HG03159 (cell line): ENCODE data around the gene SLC1A1.
A peak's percentile ranks its signal among the peaks of the same experiment; 100 is the strongest.

Experiments used
- ATAC-seq: cut with Tn5 transposase; IDR thresholded peaks from one replicate; pipeline ENCODE4 v1.9.1; 2021; ENCODE audit warnings: mild to moderate bottlenecking, moderate library complexity; ENCODE audit not compliant: unreplicated experiment

SLC1A1 gene

DNA sequence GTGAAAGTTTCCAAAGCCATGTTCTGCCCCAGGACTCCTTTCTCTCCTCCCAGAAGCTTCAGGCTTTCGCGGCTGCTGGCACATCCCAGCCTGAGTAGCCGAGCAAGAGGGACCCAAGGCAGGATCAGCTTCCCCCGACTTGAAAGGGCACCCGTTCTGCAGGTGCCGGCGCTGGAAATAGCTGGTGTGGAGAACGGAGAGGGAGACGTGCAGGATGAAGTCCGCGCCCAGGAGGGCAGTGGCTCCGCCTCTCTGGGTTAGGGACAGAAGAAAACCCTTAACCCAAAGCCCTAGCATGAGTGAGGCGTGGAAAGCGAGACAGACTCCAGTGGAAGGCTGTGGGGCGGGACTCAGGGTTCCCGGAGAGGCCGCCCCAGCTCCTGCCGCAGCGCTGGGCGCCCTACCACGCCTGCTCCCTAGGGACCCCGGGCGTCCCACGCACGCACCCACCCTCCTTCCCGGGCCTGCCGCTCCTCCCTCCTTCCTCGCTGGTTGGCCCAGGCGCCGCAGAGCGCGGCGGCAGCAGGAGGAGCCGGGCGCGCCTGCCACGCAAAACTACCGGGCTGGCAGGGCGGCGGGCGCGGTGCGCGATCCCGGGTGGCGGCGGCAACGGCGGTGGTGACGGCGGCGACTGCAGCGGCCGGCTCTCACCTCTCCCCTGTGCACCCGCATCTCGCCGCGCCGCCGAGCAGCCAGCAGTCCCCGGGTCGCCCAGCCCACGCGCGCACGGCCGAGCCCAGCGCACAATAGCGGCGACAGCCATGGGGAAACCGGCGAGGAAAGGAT is at the start of gene SLC1A1:
TSS of gene SLC1A1 (plus strand) at position 550 of the 786 bp plus-strand sequence. CDS start at position 762, 212 bp downstream.
- ATAC-seq: peak; percentile 47

DNA sequence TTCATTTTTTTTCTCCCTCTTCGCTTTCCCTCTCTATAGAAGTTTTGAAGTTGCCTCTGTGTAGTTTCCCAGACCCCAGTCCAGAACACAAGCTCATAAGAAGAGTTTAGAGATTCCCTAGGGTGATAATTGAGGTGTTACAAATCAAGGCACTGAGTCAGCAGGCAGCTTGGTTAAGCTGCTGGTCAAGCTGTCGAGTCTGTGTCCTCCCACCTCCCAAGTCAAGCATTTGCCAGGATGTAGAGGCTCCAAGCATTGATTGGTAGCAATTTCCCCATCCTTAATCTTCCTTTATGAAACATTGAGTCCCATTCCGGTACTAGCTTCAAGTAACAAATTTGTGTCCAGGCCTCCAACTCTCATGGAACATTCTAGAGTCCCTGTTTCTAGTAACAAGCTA is 47.5 kb upstream of the SLC1A1 start:
- no peak for ATAC-seq

DNA sequence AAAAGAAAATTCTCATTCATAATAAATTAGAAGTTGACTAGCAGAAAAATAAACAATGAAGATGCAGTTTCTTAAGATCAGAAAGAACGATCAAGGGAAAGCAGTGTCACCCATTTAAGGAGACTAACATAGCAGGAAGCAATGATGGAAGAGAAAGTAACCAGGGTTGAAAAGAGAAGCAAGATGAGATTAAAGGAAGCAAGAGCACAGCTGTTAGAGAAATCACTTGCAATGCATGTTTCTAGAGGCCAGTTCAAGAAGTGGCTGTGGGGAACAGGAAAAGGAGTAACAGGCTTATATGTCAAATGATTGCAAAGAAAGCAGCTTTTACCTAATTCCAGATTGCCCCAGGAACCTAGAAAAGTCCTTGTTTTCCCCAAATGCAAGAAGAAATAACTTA is 46.8 kb upstream of the SLC1A1 start:
- no peak for ATAC-seq

GRCh38 chr9:4461437-4461836 is 28.8 kb upstream of the SLC1A1 start:
- ATAC-seq: no peak

- ATAC-seq: no peak
These were observed 26.4 kb upstream of the SLC1A1 start for GRCh38 chr9:4463824-4464223.

- peak; percentile 97 for ATAC-seq
These were observed 25.3 kb upstream of the SLC1A1 start for GRCh38 chr9:4464911-4465513.

- no peak for ATAC-seq
These were observed 24.4 kb upstream of the SLC1A1 start for GRCh38 chr9:4465910-4466309.

GRCh38 chr9:4475301-4475700 is 15.0 kb upstream of the SLC1A1 start:
- no peak for ATAC-seq

GRCh38 chr9:4486176-4486575 is 4.1 kb upstream of the SLC1A1 start:
- ATAC-seq: no peak

DNA sequence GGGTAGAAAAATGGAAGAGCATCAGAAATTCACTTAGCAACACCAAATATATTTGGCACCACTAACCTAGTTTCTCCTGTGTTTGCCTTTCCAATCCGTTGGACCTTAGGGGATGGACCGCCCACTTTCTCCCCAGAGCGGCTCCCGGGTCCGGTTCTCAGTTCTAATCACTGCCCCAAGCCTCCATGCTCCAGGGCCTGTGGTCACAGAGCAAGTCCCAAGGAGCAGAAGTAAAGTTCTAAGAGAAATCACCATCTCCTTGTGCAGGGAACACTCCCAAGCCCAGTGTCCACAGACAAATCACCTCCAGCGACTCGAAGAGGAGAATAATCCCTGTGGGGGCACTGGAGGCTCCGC is 728 bp upstream of the SLC1A1 start:
- peak; percentile 2 for ATAC-seq

DNA sequence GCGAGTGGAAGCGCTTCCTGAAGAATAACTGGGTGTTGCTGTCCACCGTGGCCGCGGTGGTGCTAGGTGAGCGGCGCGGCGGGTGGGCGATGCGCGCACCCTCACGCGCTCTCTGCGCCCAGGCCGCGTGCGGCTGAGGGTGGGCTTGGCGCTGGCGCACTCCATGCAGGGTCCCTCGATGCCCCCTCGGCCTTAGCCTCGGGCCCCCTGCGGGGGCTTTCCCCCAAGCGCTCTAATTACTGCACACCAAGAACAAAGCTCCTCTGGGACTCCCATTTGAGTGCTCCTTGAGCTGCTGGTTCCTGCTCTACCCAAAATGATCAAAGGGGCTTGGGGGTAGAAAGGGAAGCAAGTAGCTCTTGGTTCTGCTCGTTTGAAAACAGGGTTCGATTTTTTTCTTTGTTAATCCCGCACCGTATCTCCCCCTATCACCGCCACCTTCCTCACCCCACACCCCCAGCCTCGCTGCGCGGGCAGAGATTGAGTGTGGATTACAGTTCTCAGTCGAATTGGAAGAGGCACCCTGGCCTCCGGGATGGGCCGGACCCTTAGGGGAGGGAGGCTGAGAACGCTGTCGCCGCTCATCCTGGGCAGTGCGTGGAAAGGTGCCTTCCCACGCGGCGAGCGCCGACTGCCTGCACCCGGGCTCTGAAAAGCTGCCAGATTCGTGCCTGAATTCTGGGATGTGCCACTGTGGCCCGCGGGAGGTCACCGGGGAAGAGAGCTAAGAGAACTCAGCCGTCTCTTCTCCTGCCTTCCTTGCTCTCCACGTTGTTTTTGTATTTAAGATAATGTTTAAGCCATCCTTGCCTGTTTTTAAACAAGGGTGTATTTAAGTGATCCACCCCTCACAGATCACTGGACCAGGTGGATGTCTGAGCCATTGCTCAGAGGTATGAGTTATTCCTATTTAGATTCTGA is 697 bp downstream of the SLC1A1 start:
- peak; percentile 19 for ATAC-seq

DNA sequence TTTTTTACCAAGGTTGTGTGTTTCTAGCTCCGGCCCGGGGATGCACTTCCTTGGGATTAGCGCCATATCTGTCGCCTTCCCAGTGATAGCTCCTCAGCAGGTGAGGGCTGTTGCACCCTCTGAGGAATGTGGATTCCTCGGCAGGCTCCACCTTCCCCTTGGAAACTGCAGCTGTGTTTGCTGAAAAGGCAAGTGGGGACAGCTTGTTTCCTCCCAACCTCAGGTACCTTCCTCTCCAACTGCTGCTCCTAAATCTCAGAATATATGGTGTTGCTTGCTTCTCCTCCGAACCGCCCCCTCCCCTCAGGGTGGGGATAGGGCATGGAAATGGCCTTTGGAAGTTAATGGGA is 1.3 kb downstream of the SLC1A1 start:
- ATAC-seq: no peak

GRCh38 chr9:4494332-4494731 is 4.1 kb downstream of the SLC1A1 start:
- no peak for ATAC-seq

DNA sequence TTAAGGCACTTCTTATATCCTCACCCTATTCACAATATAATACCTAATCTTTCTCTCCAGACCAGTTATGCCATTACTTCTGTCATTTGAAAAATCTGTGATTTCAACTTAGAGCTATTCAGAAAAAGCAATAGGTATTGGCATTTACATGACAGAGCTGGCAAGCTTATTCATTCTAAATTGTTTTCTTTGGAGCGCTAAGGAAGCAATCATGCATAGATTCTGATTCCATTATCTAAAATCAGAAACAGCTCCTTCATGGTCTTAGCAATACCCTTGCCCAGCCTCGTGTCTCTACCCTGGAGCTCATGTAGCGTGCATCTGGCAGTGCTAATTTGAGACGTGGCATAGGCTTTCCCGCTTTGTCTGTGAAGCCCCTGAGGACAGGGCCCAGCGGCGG is 4.5 kb downstream of the SLC1A1 start:
- ATAC-seq: no peak

- no peak for ATAC-seq
These were observed 5.3 kb downstream of the SLC1A1 start for GRCh38 chr9:4495537-4495936.

DNA sequence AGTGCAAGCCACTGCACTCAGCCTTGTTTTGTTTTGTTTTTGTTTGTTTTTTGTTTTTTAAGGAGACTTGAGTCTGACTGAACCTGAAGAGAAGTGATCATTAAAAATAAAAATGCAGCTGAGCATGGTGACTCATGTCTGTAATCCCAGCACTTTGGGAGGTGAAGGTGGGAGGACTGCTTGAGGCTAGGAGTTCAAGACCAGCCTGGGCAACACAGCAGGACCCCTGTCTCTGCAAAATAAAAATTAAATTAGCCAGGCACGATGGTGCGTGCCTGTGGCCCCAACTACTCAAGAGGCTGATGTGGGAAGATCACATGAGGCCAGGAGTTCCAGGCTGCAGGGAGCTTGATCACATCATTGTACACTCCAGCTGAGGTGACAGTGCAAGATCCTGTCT is 6.2 kb downstream of the SLC1A1 start:
- ATAC-seq: no peak

- no peak for ATAC-seq
These were observed 7.1 kb downstream of the SLC1A1 start for GRCh38 chr9:4497395-4497794.

DNA sequence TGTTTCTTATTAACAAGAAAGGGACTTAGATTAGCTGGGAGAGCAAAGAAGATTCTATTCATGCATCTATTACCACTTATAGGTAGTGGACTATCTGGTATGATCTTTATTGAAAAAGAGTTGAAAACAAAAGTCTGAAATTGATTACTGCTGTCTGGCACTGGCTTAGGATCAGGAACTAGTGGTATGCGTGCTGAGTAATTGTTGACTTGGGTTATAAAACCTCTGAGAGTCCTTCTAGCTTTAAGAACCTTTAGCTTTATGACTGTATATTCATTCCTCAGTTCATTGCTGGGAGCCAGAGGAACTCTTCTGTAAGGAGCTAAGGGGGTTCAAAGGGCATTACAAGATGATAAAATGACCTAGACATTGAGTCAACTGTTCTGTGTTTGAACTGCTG is 7.6 kb downstream of the SLC1A1 start:
- ATAC-seq: no peak

DNA sequence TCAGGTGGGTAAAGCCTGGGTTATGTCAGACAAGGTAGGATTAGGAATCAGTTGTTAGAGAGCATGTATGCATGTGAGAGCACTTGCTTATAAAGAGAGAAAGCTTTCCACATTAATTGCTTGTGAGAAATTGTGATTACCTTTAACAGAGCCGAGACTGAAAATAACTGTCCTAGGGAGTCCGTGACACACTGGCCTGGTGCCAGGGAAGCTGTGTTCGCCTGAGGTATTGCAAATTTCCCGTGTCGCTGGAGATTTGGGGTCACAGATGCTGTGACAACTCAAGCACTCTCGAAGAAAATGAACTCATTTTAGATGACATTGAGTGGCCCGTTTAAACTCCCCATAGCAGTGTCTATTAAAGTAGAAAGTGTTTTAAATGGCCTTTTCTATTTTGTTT is 9.6 kb downstream of the SLC1A1 start:
- no peak for ATAC-seq

DNA sequence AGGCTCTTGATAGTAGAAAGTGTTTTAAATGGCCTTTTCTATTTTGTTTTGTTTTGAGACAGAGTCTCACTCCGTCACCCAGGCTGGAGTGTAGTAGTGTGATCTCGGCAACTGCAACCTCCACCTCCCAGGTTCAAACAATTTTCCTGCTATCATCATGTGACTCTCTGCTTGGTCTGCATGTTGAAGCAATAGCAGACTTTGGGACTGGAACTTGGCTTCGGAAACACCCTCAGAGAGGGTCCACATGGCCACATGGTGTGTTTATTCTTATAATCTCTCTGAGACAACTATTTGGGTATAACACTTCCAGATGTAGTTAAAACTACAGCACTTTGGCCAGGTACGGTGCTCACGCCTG is 10.9 kb downstream of the SLC1A1 start:
- ATAC-seq: no peak

DNA sequence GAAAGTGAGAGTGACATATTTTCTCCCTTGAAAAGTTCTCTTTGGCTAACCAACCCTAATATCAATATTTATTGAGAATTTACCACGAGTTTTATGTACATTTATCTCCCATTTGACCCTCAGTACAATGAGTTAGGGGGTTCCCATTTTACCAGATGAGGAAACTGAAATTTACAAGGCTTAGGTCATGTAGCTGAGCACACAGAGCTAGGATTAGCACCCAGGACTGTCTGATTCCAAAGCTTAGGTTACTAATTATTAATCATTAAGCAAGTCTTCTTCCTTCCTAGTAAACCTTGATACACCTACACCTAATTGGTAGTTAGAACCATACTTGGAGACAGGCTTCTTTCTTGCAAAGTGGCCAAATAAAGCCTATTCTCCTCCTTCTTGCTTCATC is 12.2 kb downstream of the SLC1A1 start:
- ATAC-seq: no peak

DNA sequence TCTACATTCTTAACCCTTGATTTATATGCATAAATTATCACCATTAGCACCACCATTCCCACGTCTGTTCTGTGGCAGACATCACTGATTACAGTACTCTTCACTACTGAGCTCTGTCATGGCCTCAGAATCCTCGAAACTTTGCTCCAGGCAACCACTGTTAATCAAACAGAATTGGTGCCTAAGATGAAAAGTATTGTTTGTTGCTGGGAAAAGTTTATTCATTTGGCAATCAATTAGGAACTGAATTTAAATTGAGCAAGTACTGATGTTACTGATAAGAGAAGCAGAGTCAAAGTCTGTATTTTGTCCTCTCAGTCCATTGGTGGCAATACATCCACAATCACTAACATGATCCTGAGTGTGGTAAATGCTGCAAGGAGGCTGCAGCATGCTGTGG is 12.8 kb downstream of the SLC1A1 start:
- ATAC-seq: no peak
